K562 (cell line): Measurements from ENCODE around the gene DLK1. TPM values are rescaled to one million over a fixed set of nuclear protein-coding genes. Genes with fewer than 3 reads are reported as not detected.

Source experiments
- ATAC-seq: fragments of 200-7000 bp; cut with Tn5 transposase; 3 replicates; pipeline ENCODE4 v1.9.1; 2020; ENCODE audit warnings: moderate library complexity
- BruUV-seq: library from RNA; stranded (reverse); fragments of 400-500 nt; replicated peaks from 2 replicates; lab custom pipeline; 2021; lab: Mats Ljungman, UMichigan
- CTCF ChIA-PET: fragments of 300-600 bp; formaldehyde crosslinking; extraction: SDS; loops from one replicate; lab custom pipeline; 2021; ENCODE audit warnings: low intra/inter-chr PET ratio; lab: Yijun Ruan, JAX
- POLR2A ChIA-PET: fragments of 300-600, 350-650 bp; sonication (Branson Sonifier 250); formaldehyde crosslinking; extraction: SDS; loops from one replicate; lab custom pipeline; 2021; ENCODE audit warnings: antibody characterized with exemption, inconsistent platforms; lab: Yijun Ruan, JAX
- DNase-seq, 4 experiments: peaks; one replicate each; pipeline versions ENCODE4 v3.0.0 to v3.0.0-alpha.2; 2011 to 2018; ENCODE audit warnings: low spot score in 3 of 4, mixed read lengths in 3 of 4; ENCODE audit errors: extremely low read depth in 1 of 4
- FAIRE-seq: peaks from 2 replicates; lab custom pipeline; 2011; peaks lifted over from hg19 to GRCh38; lab: Jason Lieb, UNC
- H2AFZ ChIP-seq: 2 replicates; pipeline ENCODE4 v1.6.0; 2011; ENCODE audit warnings: low read depth, low read length, control low read depth, inconsistent platforms
- H3K27ac ChIP-seq: fragments of 200-600 bp; 3 replicates; pipeline ENCODE4 v1.8.0; 2011; ENCODE audit warnings: low read depth, mild to moderate bottlenecking, control low read depth, inconsistent platforms, low read length, moderate library complexity, mixed read lengths; ENCODE audit errors: extremely low read depth
- H3K27me3 ChIP-seq, 2 experiments: fragments of 300-600 bp in 1 of 2; 2 replicates in 1 of 2; 3 replicates in 1 of 2; pipeline versions ENCODE4 v1.6.0 to v1.8.0; 2011; ENCODE audit warnings: inconsistent platforms in 2 of 2, low read length in 2 of 2, mild to moderate bottlenecking in 1 of 2, mixed read lengths in 1 of 2, moderate library complexity in 1 of 2; ENCODE audit not compliant: control insufficient read depth in 2 of 2, insufficient read depth in 2 of 2
- H3K36me3 ChIP-seq: fragments of 300-600 bp; 3 replicates; pipeline ENCODE4 v1.8.0; 2011; ENCODE audit warnings: mild to moderate bottlenecking, low read length, inconsistent platforms; ENCODE audit not compliant: control insufficient read depth, insufficient read depth
- H3K4me1 ChIP-seq, 2 experiments: fragments of 200-600 bp in 1 of 2; replicated peaks in 1 of 2; 2 replicates in 1 of 2; 3 replicates in 1 of 2; pipeline versions ENCODE4 v1.5.1 to v1.8.0; 2011; ENCODE audit warnings: inconsistent platforms in 2 of 2, low read length in 2 of 2, mild to moderate bottlenecking in 1 of 2, mixed read lengths in 1 of 2, moderate library complexity in 1 of 2; ENCODE audit not compliant: control insufficient read depth in 2 of 2, insufficient read depth in 2 of 2
- H3K4me2 ChIP-seq: 2 replicates; pipeline ENCODE4 v1.6.1; 2011; ENCODE audit warnings: low read length, control low read depth, inconsistent platforms, mixed read lengths; ENCODE audit not compliant: insufficient read depth
- H3K4me3 ChIP-seq: fragments of 200-600 bp; sonication (generic), shearing (Covaris generic); 2 replicates; pipeline ENCODE4 v1.5.1; 2016; ENCODE audit warnings: control low read depth, inconsistent platforms
- H3K79me2 ChIP-seq: fragments of 200-600 bp; 3 replicates; pipeline ENCODE4 v1.8.0; 2011; ENCODE audit warnings: low read length, inconsistent platforms; ENCODE audit not compliant: control insufficient read depth, insufficient read depth
- H3K9ac ChIP-seq, 2 experiments: 2 replicates each; pipeline versions ENCODE4 v1.6.0 to v1.6.1; 2011; ENCODE audit warnings: low read depth in 2 of 2, low read length in 2 of 2, control low read depth in 1 of 2, inconsistent platforms in 1 of 2, mild to moderate bottlenecking in 1 of 2, mixed read lengths in 1 of 2; ENCODE audit not compliant: insufficient read depth in 1 of 2
- H3K9me1 ChIP-seq: one replicate; pipeline ENCODE4 v1.6.0; 2011; ENCODE audit warnings: inconsistent platforms, mild to moderate bottlenecking, low read length, moderate library complexity; ENCODE audit not compliant: control insufficient read depth, insufficient read depth
- H3K9me3 ChIP-seq: replicated peaks from 2 replicates; pipeline ENCODE4 v1.5.1; 2011; ENCODE audit warnings: low read depth, low read length, inconsistent platforms; ENCODE audit not compliant: control insufficient read depth, insufficient read depth
- H4K20me1 ChIP-seq: replicated peaks from 2 replicates; pipeline ENCODE4 v1.6.1; 2011; ENCODE audit warnings: low read length, inconsistent platforms, mixed read lengths; ENCODE audit not compliant: control insufficient read depth, insufficient read depth
- KDM2B ChIP-seq: fragments of 250-450 bp; sonication (Bioruptor Pico); IDR thresholded peaks from 2 replicates; pipeline ENCODE4 v1.8.0; 2021; ENCODE audit warnings: mild to moderate bottlenecking, moderate library complexity
- MCM3 ChIP-seq: fragments of 450-650 bp; IDR thresholded peaks from 2 replicates; pipeline ENCODE4 v1.6.1; 2016
- RBM15 ChIP-seq: fragments of 200-400 bp; formaldehyde crosslinking; IDR thresholded peaks from 2 replicates; pipeline ENCODE4 v1.6.1; 2018; ENCODE audit warnings: mild to moderate bottlenecking, low read length, moderate library complexity; ENCODE audit not compliant: insufficient read depth
- SRSF1 ChIP-seq: fragments of 200-400 bp; formaldehyde crosslinking; IDR thresholded peaks from 2 replicates; pipeline ENCODE4 v1.6.1; 2017; ENCODE audit warnings: mild to moderate bottlenecking, low read depth, low read length, moderate library complexity
- ZNF75A ChIP-seq: fragments of 450-650 bp; formaldehyde crosslinking; IDR thresholded peaks from 2 replicates; pipeline ENCODE4 v1.4.0; 2020; ENCODE audit warnings: mild to moderate bottlenecking
- WGBS: fragments of 100-300 bp; shearing (Covaris generic); methylation state at CpG from one replicate; pipeline ENCODE4 v1.1.6; 2016; ENCODE audit warnings: low coverage, mixed read lengths; ENCODE audit not compliant: insufficient coverage; ENCODE audit errors: missing lambda C conversion rate; 5-methylcytosine and 5-hydroxymethylcytosine counted together
- in situ Hi-C: fragments of 300-500 bp; cut with MboI; formaldehyde crosslinking; loops from 4 replicates; pipeline ENCODE4 v1.15.0; 2018; ENCODE audit warnings: inconsistent platforms, mixed read lengths
- intact Hi-C: fragments of 100-400 bp; cut with micrococcal nuclease; formaldehyde crosslinking; loops from 2 replicates; pipeline ENCODE4 v1.14.2; 2022
- polyA plus RNA-seq, 8 experiments: library from polyadenylated mRNA; depleted of rRNA in 4 of 8; stranded (reverse) in 5 of 8; unstranded in 3 of 8; fragments of >200 nt; fragmentation: Nextera tagmentation in 2 of 8; fragmentation: Illumina TruSeq in 1 of 8; extraction: Ambion mirVana in 2 of 8; extraction: Trizol in 1 of 8; gene quantifications; 2 replicates each; pipeline versions ENCODE4 v1.2.1 to v1.2.3, GENCODE V29; 2011 to 2014; ENCODE audit warnings: inconsistent platforms in 1 of 8, missing spikeins in 1 of 8
- total RNA-seq, 7 experiments: library from RNA; depleted of rRNA in 6 of 7; stranded (reverse); fragments of >200 nt in 6 of 7; fragmentation: Illumina TruSeq in 2 of 7; extraction: Trizol in 2 of 7; gene quantifications; 2 replicates each; pipeline versions ENCODE4 v1.2.1 to v1.2.3, GENCODE V29; 2011 to 2021; ENCODE audit warnings: low replicate concordance in 1 of 7

The DLK1 gene
- total and polyA plus RNA-seq, 9 of the 15 experiments (the other 6 are each of a cell fraction or from before 2014, with no cell fraction given): 4.4 to 97.2 (median 15.3) TPM

DNA sequence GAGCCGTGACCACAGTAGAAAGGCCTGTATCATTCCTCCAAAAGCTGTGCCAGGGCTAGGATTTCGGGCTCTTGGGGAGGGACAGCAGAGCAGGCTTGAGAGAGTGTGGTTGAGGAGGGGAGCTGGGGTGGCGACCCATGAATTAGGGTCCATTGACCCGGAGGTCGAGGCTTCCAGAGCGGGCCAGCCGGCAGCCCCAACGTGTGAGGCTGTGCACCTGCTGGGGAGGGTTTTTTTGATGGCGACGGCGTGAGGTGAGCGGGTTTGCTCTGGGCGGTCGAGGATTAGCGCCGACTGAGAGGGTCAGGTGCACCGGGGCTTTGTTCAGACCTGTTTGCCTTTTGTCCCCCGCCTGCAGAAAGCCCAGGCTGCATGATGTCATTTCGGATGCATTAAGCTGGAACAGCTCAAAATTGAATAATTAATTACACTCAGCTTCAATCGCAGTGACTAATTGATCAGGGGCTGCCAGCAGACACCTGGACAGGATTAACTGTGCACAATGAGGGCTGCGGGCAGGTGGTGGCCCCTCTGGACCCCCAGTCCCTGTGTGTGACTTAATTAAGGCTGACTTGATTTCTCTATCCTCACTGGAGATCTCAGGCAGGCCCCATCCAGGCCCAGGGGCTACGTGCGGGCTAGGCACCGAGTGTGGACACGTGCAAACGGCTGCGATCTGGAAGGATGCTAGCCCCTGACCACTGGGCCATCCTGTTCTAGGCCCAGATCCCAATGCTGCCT lies 57.1 kb downstream of the DLK1 start:
- in situ Hi-C loops: no loop called here
- no peaks in the 10 kb centered on the region for H3K79me2 ChIP-seq
- H3K9ac ChIP-seq: no peak overlapping the region; a peak in 1 of 4 replicates
- FAIRE-seq: no peak
- TF ChIP-seq KDM2B (CRISPR knock-in tag): no peak
- no peak for TF ChIP-seq MCM3
- no peak for TF ChIP-seq RBM15
- no peak for TF ChIP-seq SRSF1
- no peak for TF ChIP-seq ZNF75A (CRISPR knock-in tag)
- no peaks in the 10 kb centered on the region for H3K9me3 ChIP-seq
- intact Hi-C loops: no loop called here
- H4K20me1 ChIP-seq: no peaks in the 10 kb centered on the region
- ATAC-seq: no peak
- H3K4me3 ChIP-seq: no peak overlapping the region
- ChIA-PET POLR2A (no interaction called here), CTCF (interaction anchor here (0.6 kb wide), 1 partner anchor 362 kb away, joined by 3 read pairs; no protein-coding TSS in a partner anchor)
- no peak for DNase-seq
- 90% methylated on average over 20 of the region's 27 CpGs for WGBS
- BruUV-seq: no TSS peak
- peaks cover 10 to 43% of the 10 kb centered on the region in 2 experiments for H3K4me1 ChIP-seq
- H2AFZ ChIP-seq: no peak overlapping the region
- H3K27ac ChIP-seq: no peak overlapping the region
- H3K9me1 ChIP-seq: no peaks in the 10 kb centered on the region
- no peaks in the 10 kb centered on the region for H3K27me3 ChIP-seq
- H3K4me2 ChIP-seq: no peak overlapping the region
- no peaks in the 10 kb centered on the region for H3K36me3 ChIP-seq
